HCT116 (cell line): ENCODE data around the gene GCC1. TPM values are rescaled to one million over a fixed set of nuclear protein-coding genes. Genes with fewer than 3 reads are reported as not detected.

Experiments
- ATAC-seq: fragments of 200-7000 bp; cut with Tn5 transposase; 2 replicates; pipeline ENCODE4 v1.9.1; 2020; ENCODE audit warnings: mild to moderate bottlenecking, moderate library complexity
- BruUV-seq: library from RNA; stranded (reverse); fragments of 400-500 nt; replicated peaks from 2 replicates; lab custom pipeline; 2021; lab: Mats Ljungman, UMichigan
- CTCF ChIA-PET: fragments of 300-600 bp; sonication (Branson Sonifier 250); formaldehyde crosslinking; loops from one replicate; lab custom pipeline; 2021; ENCODE audit warnings: antibody characterized with exemption; lab: Charles Lee
- POLR2A ChIA-PET: fragments of 300-600, 350-600 bp; sonication (Branson Sonifier 250); formaldehyde crosslinking; loops from one replicate; lab custom pipeline; 2021; ENCODE audit warnings: antibody characterized with exemption; lab: Charles Lee
- RAD21 ChIA-PET, 2 experiments: fragments of 300-600 bp; sonication (Branson Sonifier 250); formaldehyde crosslinking; loops; one replicate each; lab custom pipeline; 2023; ENCODE audit warnings: low total read pairs in 2 of 2; ENCODE audit not compliant: uncharacterized antibody in 2 of 2, unreplicated experiment in 2 of 2, low non-redundant PET in 1 of 2; lab: Charles Lee
- DNase-seq: peaks from one replicate; pipeline ENCODE4 v3.0.0-alpha.2; 2010; ENCODE audit warnings: low read depth, low spot score
- H2AFZ ChIP-seq: fragments of 200-600 bp; shearing (Covaris generic), sonication (generic); 2 replicates; pipeline ENCODE4 v1.6.1; 2017; ENCODE audit warnings: low read depth, mixed run types, mixed read lengths, antibody characterized with exemption, low read length; ENCODE audit not compliant: poor library complexity, severe bottlenecking
- H3K27ac ChIP-seq: 2 replicates; pipeline ENCODE4 v1.5.1; 2012; ENCODE audit warnings: low read depth, low read length
- H3K27me3 ChIP-seq: fragments of 200-600 bp; sonication (generic); 2 replicates; pipeline ENCODE4 v1.6.1; 2016; ENCODE audit warnings: mixed run types, low read length, mixed read lengths; ENCODE audit not compliant: insufficient read depth
- H3K36me3 ChIP-seq, 2 experiments: fragments of 200-500 bp in 1 of 2; fragments of 200-600 bp in 1 of 2; sonication (Bioruptor generic) in 1 of 2; sonication (generic) in 1 of 2; 2 replicates each; pipeline versions ENCODE4 v1.5.1 to v1.6.1; 2014 to 2016; ENCODE audit warnings: low read length in 2 of 2, inconsistent platforms in 1 of 2, mixed read lengths in 1 of 2, mixed run types in 1 of 2; ENCODE audit not compliant: insufficient read depth in 2 of 2, control insufficient read depth in 1 of 2
- H3K4me1 ChIP-seq, 2 experiments: fragments of 200-600 bp in 1 of 2; sonication (generic) in 1 of 2; 2 replicates each; pipeline versions ENCODE4 v1.5.1 to v1.6.1; 2012 to 2017; ENCODE audit warnings: low read length in 2 of 2, inconsistent platforms in 1 of 2, mild to moderate bottlenecking in 1 of 2, mixed read lengths in 1 of 2, mixed run types in 1 of 2, moderate library complexity in 1 of 2; ENCODE audit not compliant: insufficient read depth in 2 of 2, control insufficient read depth in 1 of 2
- H3K4me2 ChIP-seq: fragments of 200-600 bp; sonication (generic); 2 replicates; pipeline ENCODE4 v1.6.1; 2017; ENCODE audit warnings: mixed run types, low read length, mixed read lengths
- H3K4me3 ChIP-seq, 2 experiments: fragments of 200-600 bp in 1 of 2; sonication (generic) in 1 of 2; replicated peaks in 1 of 2; 2 replicates each; pipeline ENCODE4 v1.5.1; 2011 to 2016; ENCODE audit warnings: low read length in 2 of 2, control low read depth in 1 of 2, low read depth in 1 of 2, mild to moderate bottlenecking in 1 of 2, mixed read lengths in 1 of 2, mixed run types in 1 of 2
- H3K79me2 ChIP-seq: fragments of 200-600 bp; sonication (generic); 2 replicates; pipeline ENCODE4 v1.6.1; 2017; ENCODE audit warnings: mild to moderate bottlenecking, mixed run types, low read length, moderate library complexity, mixed read lengths; ENCODE audit not compliant: insufficient read depth
- H3K9ac ChIP-seq: fragments of 200-600 bp; sonication (generic); 2 replicates; pipeline ENCODE4 v1.6.1; 2016; ENCODE audit warnings: low read length, mixed read lengths
- H3K9me2 ChIP-seq: fragments of 200-600 bp; sonication (generic), shearing (Covaris generic); 2 replicates; pipeline ENCODE4 v1.6.1; 2017; ENCODE audit warnings: mixed run types, mild to moderate bottlenecking, moderate library complexity; ENCODE audit not compliant: insufficient read depth
- H3K9me3 ChIP-seq, 2 experiments: fragments of 200-500 bp in 1 of 2; fragments of 200-600 bp in 1 of 2; sonication (Bioruptor generic) in 1 of 2; sonication (generic) in 1 of 2; 2 replicates each; pipeline ENCODE4 v1.6.1; 2014 to 2017; ENCODE audit warnings: low read length in 2 of 2, mixed read lengths in 2 of 2, inconsistent platforms in 1 of 2, low read depth in 1 of 2, mild to moderate bottlenecking in 1 of 2, mixed run types in 1 of 2, moderate library complexity in 1 of 2; ENCODE audit not compliant: control insufficient read depth in 1 of 2, insufficient read depth in 1 of 2
- H4K20me1 ChIP-seq: fragments of 200-600 bp; sonication (generic), shearing (Covaris generic); 2 replicates; pipeline ENCODE4 v1.6.1; 2017; ENCODE audit warnings: mixed run types, mild to moderate bottlenecking, moderate library complexity; ENCODE audit not compliant: insufficient read depth
- CBX3 ChIP-seq: IDR thresholded peaks from 2 replicates; pipeline ENCODE4 v1.6.1; 2012; ENCODE audit warnings: low read depth
- CEBPB ChIP-seq: IDR thresholded peaks from 2 replicates; pipeline ENCODE4 v1.6.1; 2012; ENCODE audit warnings: low read depth
- EGR1 ChIP-seq: IDR thresholded peaks from 2 replicates; pipeline ENCODE4 v1.6.1; 2012; ENCODE audit warnings: low read depth
- ELF1 ChIP-seq: IDR thresholded peaks from 2 replicates; pipeline ENCODE4 v1.6.1; 2012; ENCODE audit warnings: low read depth, borderline replicate concordance
- EZH2 ChIP-seq: fragments of 200-600 bp; sonication (generic); IDR thresholded peaks from 2 replicates; pipeline ENCODE4 v1.6.1; 2017; ENCODE audit warnings: antibody characterized with exemption, mixed run types
- EZH2phosphoT487 ChIP-seq: fragments of 200-600 bp; IDR thresholded peaks from 2 replicates; pipeline ENCODE4 v1.6.1; 2018; ENCODE audit warnings: antibody characterized with exemption, borderline replicate concordance
- JUND ChIP-seq: IDR thresholded peaks from 2 replicates; pipeline ENCODE4 v1.6.1; 2012
- MAX ChIP-seq: IDR thresholded peaks from 2 replicates; pipeline ENCODE4 v1.6.1; 2012
- POLR2A ChIP-seq: IDR thresholded peaks from 2 replicates; pipeline ENCODE4 v1.7.0; 2011; ENCODE audit warnings: borderline replicate concordance; ENCODE audit not compliant: insufficient read depth, insufficient read length; ENCODE audit errors: extremely low read depth
- POLR2AphosphoS5 ChIP-seq: IDR thresholded peaks from 2 replicates; pipeline ENCODE4 v1.6.1; 2011; ENCODE audit warnings: mild to moderate bottlenecking, low read depth, low read length, moderate library complexity
- SP1 ChIP-seq: IDR thresholded peaks from 2 replicates; pipeline ENCODE4 v1.6.1; 2012; ENCODE audit warnings: low read depth
- TCF7L2 ChIP-seq: IDR thresholded peaks from 2 replicates; pipeline ENCODE4 v1.7.0; 2011; ENCODE audit warnings: borderline replicate concordance, inconsistent platforms; ENCODE audit not compliant: insufficient read depth, insufficient read length; ENCODE audit errors: extremely low read depth
- YY1 ChIP-seq: IDR thresholded peaks from 2 replicates; pipeline ENCODE4 v1.6.1; 2011; ENCODE audit warnings: low read length, low read depth, moderate library complexity, mild to moderate bottlenecking; ENCODE audit not compliant: insufficient replicate concordance; ENCODE audit errors: extremely low read depth
- ZFX ChIP-seq: fragments of 450-650 bp; IDR thresholded peaks from 2 replicates; pipeline ENCODE4 v1.6.1; 2017
- intact Hi-C: fragments of 100-400 bp; cut with micrococcal nuclease; formaldehyde crosslinking; loops from 2 replicates; pipeline ENCODE4 v1.10.0; 2022
- total RNA-seq: library from RNA; stranded (reverse); gene quantifications from one replicate; pipeline ENCODE4 v1.2.1, GENCODE V29; 2021; ENCODE audit not compliant: unreplicated experiment
- TF ChIP-seq, protein P1 (sequence below): IDR thresholded peaks from 2 replicates; pipeline ENCODE4 v1.6.1; 2012
- TF ChIP-seq, protein P2 (sequence below), 3 experiments: fragments of 200-600 bp in 1 of 3; sonication (generic) in 1 of 3; IDR thresholded peaks in 2 of 3; conservative IDR thresholded peaks in 1 of 3; 2 replicates each; pipeline ENCODE4 v1.5.1; 2012 to 2017; ENCODE audit warnings: low read depth in 2 of 3, low read length in 2 of 3, antibody characterized with exemption in 1 of 3, borderline replicate concordance in 1 of 3, control low read depth in 1 of 3, mild to moderate bottlenecking in 1 of 3, mixed read lengths in 1 of 3, mixed run types in 1 of 3, moderate library complexity in 1 of 3; ENCODE audit not compliant: insufficient read depth in 1 of 3

GCC1 gene
- total RNA-seq, 1 experiment from 2014 or later, result 17.9 TPM

DNA sequence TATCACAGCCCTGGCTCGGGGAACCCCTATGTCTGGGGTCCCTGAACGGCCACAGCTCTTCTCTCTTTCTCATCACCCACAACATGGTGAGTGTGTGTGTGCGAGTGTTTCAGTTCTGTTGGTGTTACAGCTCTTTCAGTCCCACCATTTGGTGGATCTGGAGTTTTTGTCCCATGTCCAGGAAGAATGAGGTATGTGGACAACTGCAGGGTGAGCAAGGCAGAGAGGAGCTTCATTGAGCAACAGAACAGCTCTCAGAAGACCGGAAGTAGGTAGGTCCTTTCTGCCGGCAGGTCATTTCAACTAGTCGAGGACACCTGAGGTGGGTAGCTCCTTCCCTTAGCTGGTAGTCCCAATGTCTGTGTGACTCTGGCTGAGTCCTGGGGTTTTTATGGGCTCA, 23.1 kb upstream of the GCC1 start:
- ChIA-PET RAD21 (no interaction called here), CTCF (no interaction called here), POLR2A (no interaction called here)
- TF ChIP-seq ELF1, result no peak
- TF ChIP-seq EZH2, result no peak
- no peak for TF ChIP-seq JUND
- TF ChIP-seq POLR2A, result no peak
- TF ChIP-seq, protein P1, sequence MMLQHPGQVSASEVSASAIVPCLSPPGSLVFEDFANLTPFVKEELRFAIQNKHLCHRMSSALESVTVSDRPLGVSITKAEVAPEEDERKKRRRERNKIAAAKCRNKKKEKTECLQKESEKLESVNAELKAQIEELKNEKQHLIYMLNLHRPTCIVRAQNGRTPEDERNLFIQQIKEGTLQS, result no peak
- no peak for TF ChIP-seq CBX3
- no peak for TF ChIP-seq SP1
- no peak for TF ChIP-seq EGR1
- no peak for TF ChIP-seq MAX
- no peak for TF ChIP-seq POLR2AphosphoS5
- TF ChIP-seq EZH2phosphoT487, result no peak
- BruUV-seq, result no TSS peak
- Histone ChIP-seq H3K27me3 (peaks cover 3% of the 10 kb centered on the region; the same call in 1 of the 2 replicates), H3K79me2 (no peaks in the 10 kb centered on the region), H3K9ac (no peak overlapping the region), H3K4me3 (no peak overlapping the region), H4K20me1 (no peaks in the 10 kb centered on the region), H3K4me1 (no peaks in the 10 kb centered on the region), H3K36me3 (no peaks in the 10 kb centered on the region), H3K4me2 (no peak overlapping the region), H3K9me3 (peaks cover 0 to 6% of the 10 kb centered on the region in 2 experiments; a peak in 1 of 4 replicates), H2AFZ (no peak overlapping the region), H3K27ac (no peak overlapping the region), H3K9me2 (no peaks in the 10 kb centered on the region)
- intact Hi-C loops, result no loop called here
- DNase-seq (no peak), ATAC-seq (no peak)

DNA sequence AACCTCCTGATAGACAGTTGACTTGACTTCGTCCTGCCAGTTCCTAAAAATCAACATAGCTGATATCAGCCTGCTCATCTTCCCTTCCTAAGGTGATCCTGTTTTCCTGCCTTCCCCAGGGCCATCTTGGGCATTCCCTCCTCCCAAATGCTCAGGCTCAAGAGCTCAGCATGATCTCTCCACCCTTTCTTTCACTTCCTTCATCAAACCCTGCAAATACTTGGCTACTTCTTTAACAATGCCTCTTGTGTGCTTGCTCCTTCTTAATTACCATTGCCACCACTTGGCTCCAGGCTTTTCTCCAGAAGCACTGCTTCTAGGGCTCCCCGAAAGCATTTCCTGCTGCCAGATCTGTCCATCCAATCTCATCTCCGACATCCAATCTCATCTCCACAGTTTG, 15.5 kb upstream of the GCC1 start:
- Histone ChIP-seq H3K9me2 (no peaks in the 10 kb centered on the region), H3K4me1 (peaks cover 0 to 5% of the 10 kb centered on the region in 2 experiments; a peak in 2 of 4 replicates), H4K20me1 (no peaks in the 10 kb centered on the region), H2AFZ (no peak overlapping the region), H3K27me3 (peaks cover 5% of the 10 kb centered on the region; the same call in 1 of the 2 replicates), H3K79me2 (no peaks in the 10 kb centered on the region), H3K36me3 (no peaks in the 10 kb centered on the region), H3K9ac (no peak overlapping the region), H3K27ac (no peak overlapping the region), H3K4me3 (no peak overlapping the region), H3K9me3 (no peaks in the 10 kb centered on the region), H3K4me2 (no peak overlapping the region)
- intact Hi-C loops, result no loop called here
- ChIA-PET CTCF (interaction anchor here (0.9 kb wide), 1 partner anchor 25 kb away, joined by 3 read pairs; no protein-coding TSS in a partner anchor), POLR2A (no interaction called here), RAD21 (no interaction called here)
- DNase-seq (no peak), ATAC-seq (no peak)
- no TSS peak for BruUV-seq
- TF ChIP-seq ZFX (no peak), TCF7L2 (no peak), EZH2phosphoT487 (no peak), SP1 (no peak), CEBPB (no peak), JUND (no peak), CBX3 (no peak), POLR2A (no peak), YY1 (no peak), ELF1 (no peak)
- TF ChIP-seq, protein P2, sequence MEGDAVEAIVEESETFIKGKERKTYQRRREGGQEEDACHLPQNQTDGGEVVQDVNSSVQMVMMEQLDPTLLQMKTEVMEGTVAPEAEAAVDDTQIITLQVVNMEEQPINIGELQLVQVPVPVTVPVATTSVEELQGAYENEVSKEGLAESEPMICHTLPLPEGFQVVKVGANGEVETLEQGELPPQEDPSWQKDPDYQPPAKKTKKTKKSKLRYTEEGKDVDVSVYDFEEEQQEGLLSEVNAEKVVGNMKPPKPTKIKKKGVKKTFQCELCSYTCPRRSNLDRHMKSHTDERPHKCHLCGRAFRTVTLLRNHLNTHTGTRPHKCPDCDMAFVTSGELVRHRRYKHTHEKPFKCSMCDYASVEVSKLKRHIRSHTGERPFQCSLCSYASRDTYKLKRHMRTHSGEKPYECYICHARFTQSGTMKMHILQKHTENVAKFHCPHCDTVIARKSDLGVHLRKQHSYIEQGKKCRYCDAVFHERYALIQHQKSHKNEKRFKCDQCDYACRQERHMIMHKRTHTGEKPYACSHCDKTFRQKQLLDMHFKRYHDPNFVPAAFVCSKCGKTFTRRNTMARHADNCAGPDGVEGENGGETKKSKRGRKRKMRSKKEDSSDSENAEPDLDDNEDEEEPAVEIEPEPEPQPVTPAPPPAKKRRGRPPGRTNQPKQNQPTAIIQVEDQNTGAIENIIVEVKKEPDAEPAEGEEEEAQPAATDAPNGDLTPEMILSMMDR (IDR thresholded peaks at IDR 0.05 in 2 of 3, conservative IDR thresholded peaks at IDR 0.05 in 1 of 3; ENCODE audit: borderline replicate concordance in 1 of 3, insufficient read depth in 1 of 3, low read depth in 2 of 3, low read length in 2 of 3), result no peak
